ENCODE measurements around the gene CD74.

GRCh38 chr5:150419630-150420270 lies 7.0 kb upstream of the CD74 start:
- TF ChIP-seq EZH2 (IDR thresholded peaks at IDR 0.05; ENCODE audit: borderline replicate concordance, control insufficient read depth, low read depth, low read length) (no peak), NRF1 (conservative IDR thresholded peaks at IDR 0.05; ENCODE audit: low read depth, low read length) (no peak), CEBPB (IDR thresholded peaks at IDR 0.05; ENCODE audit: borderline replicate concordance in 1 of 2, low read depth in 2 of 2, low read length in 2 of 2) (no peak), POLR2A (IDR thresholded peaks at IDR 0.05; ENCODE audit: low read depth, low read length) (no peak), CREB1 (IDR thresholded peaks at IDR 0.05; ENCODE audit: low read depth) (no peak), GATAD2B (conservative IDR thresholded peaks at IDR 0.05; ENCODE audit: low read depth) (peak; percentile 64; the same call in 1 of the 2 replicates), CTCF (IDR thresholded peaks at IDR 0.05 in 2 of 3, conservative IDR thresholded peaks at IDR 0.05 in 1 of 3; ENCODE audit: control insufficient read depth in 2 of 3, extremely low read depth in 1 of 3, insufficient read depth in 1 of 3, low read depth in 3 of 3, low read length in 3 of 3) (no peak), ZBTB40 (IDR thresholded peaks at IDR 0.05; ENCODE audit: borderline replicate concordance) (no peak), ZNF687 (IDR thresholded peaks at IDR 0.05) (peak; percentile 22; the same call in 1 of the 2 replicates), MXI1 (IDR thresholded peaks at IDR 0.05; ENCODE audit: low read depth, low read length) (no peak)
- TF ChIP-seq, protein P1, sequence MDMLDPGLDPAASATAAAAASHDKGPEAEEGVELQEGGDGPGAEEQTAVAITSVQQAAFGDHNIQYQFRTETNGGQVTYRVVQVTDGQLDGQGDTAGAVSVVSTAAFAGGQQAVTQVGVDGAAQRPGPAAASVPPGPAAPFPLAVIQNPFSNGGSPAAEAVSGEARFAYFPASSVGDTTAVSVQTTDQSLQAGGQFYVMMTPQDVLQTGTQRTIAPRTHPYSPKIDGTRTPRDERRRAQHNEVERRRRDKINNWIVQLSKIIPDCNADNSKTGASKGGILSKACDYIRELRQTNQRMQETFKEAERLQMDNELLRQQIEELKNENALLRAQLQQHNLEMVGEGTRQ (IDR thresholded peaks at IDR 0.05; ENCODE audit: borderline replicate concordance, low read depth, low read length) = no peak

All from GM12878 (cell line).